Stimulated activated naive CD8-positive, alpha-beta T cell treated with anti-CD3 and anti-CD28 coated beads, Interleukin-15, Interleukin-2, amounts not matched to agents 100 U/mL and 50 U/mL, for 24 hours (primary cell): ENCODE measurements around the gene PSD2.

ENCODE experiments used
- ATAC-seq: fragments of 150-1000 bp; cut with Tn5 transposase; one replicate; pipeline ENCODE4 v1.10.0; 2021
- DNase-seq: peaks from one replicate; pipeline ENCODE4 v3.0.0; 2021

The PSD2 gene

DNA sequence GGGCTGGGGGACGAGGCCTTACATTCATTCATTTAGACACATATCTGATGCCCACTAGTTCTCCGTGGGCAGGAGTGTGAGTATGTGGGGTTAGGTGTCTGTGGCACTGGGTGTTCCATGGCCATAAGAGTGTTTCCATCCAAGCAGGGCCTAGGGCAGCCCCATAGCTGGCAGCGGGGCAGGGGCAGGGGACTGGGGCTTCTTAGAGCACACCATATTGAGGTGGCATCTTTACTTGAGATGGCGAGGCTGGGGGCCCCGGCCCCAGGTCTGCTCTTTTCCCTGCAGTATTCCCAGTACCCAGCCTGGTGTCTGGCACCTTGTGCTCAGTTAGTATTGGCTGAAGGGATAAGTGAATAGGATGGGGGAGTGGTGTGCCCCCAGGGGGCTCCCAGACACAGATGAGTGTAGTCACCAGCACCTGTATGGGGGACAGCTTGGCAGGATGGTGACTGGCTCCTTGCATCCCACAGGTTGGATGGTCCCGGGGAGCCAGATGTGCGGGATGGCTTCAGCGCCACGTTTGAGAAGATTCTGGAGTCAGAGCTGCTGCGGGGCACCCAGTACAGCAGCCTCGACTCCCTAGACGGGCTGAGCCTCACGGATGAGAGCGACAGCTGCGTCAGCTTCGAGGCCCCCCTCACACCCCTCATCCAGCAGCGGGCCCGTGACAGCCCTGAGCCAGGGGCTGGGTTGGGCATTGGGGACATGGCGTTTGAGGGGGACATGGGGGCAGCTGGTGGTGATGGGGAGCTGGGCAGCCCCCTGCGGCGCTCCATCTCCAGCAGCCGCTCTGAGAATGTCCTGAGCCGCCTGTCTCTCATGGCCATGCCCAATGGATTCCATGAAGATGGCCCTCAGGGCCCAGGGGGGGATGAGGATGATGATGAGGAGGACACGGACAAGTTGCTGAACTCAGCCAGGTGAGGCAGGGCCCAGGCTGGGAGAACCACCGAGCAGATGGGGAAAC, 17.5 kb downstream of the PSD2 start:
- ATAC-seq: no peak
- DNase-seq: no peak

DNA sequence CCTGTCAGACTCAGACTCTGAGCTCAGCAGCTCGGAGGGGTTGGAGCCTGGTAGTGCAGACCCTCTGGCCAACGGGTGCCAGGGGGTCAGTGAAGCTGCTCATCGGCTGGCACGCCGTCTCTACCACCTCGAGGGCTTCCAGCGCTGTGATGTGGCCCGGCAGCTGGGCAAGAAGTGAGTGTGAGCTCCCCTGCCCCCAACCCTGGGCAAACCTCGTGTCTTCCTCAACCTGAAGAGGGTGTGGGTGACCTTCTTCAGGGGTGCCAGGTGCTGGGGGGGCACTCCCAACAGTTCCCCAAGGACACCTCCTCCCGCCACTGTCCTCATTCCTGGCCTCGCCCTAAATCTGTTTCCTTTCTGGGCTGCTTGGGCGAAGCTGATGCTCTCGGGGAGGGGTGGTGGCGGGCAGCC, 18.6 kb downstream of the PSD2 start:
- ATAC-seq (no peak), DNase-seq (no peak)

DNA sequence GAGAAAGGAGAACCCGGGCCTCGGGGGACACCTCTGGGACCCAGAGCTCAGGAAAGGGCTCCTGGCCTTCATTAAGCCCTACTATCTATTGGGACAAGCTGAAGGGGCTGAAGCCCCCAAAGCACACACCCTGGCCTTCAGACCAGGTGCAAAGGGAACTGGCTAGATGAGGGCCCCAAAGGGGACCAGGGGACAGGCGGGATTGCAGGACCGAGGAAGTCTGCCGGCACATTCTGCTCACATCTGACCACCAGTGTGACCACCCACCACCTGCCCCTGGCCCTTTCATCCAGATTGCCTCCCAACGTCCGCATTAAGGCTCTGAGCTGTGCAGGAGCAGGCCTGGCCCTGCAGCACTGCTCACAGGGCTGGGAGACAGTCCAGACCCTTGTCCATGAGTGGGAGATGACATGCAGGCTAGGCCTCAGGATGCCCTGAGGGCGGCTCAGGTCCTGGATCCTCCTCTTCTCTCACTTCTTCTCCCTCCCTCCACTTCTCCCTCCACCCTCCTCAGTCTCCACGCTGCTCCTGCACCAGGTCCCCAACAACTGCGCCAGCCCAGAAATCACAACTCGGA, 19.2 kb downstream of the PSD2 start:
- no peak for DNase-seq
- ATAC-seq: no peak

DNA sequence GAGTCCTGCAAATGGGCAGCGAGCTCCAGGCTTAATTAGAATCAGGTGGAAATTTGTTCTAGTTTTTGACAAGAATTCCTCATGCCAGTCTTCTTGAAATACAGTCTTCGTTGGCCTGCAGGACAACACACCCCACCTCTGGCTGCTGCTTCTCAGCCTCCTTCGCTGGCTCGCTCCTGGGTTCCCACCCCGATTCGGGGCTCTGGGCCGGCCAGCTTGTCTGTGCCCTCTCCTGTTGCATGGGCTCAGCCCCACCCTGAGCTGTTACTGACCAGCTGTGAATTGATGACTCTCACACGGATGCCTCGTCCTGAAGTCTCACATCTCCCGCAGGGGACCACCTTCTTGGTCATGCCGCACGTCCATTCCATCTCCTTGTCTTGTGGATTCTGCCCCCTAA, 21.0 kb downstream of the PSD2 start:
- ATAC-seq: no peak
- no peak for DNase-seq

DNA sequence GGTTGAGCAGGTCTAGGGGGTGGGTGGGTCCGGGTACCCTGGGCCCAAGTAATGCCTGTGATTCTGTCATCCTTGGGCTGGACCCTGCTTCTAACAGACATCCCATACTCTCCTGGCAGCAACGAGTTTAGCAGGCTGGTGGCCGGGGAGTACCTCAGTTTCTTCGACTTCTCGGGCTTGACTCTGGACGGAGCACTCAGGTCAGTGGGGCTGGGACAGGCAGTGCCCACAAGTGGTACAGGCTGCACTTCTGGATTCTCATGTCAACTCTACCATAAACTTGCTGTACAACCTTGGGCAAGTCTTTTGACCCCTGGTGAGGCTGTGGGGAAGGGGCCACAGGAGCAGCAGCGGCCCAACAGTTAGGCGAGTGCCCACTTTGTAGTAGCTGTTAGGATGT, 21.8 kb downstream of the PSD2 start:
- ATAC-seq (no peak), DNase-seq (no peak)

DNA sequence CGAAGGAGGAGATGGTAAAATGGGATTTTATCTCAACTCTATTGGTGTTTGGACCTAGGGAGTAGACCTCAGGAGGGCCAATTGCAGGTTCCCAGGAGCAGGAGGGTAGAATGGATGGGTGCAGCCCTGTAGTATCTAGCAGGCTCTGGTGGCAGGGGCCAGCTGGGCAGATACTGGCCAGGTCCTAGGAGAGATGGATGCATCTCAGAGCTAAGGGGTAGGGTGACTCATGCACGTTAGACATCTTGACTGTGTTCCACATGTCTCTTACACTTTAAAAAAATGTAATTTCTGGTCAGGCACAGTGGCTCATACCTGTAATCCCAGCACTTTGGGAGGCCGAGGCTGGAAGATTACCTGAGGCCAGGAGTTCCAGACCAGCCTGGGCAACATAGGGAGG, 22.4 kb downstream of the PSD2 start:
- DNase-seq (no peak), ATAC-seq (no peak)

DNA sequence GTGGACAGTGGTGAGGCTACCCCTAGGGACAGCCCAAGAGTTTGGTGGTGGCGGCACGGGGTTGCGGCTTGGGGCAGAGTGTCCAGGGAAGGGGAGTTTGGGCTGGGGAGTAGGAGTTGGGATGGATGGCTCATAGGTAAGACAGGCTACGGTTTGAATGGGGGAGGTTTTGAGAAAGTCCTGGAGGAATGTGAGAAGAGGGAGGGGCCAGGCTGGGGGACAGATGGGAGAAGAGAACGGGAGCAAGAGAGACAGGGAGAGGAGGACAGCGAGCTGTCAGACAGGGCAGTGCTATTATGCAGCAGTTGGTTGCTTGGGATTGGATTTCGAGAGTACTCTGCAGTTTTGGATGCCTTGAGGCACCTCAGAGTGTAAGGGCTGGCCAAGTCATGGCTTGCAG, 24.5 kb downstream of the PSD2 start:
- no peak for ATAC-seq
- DNase-seq: no peak

DNA sequence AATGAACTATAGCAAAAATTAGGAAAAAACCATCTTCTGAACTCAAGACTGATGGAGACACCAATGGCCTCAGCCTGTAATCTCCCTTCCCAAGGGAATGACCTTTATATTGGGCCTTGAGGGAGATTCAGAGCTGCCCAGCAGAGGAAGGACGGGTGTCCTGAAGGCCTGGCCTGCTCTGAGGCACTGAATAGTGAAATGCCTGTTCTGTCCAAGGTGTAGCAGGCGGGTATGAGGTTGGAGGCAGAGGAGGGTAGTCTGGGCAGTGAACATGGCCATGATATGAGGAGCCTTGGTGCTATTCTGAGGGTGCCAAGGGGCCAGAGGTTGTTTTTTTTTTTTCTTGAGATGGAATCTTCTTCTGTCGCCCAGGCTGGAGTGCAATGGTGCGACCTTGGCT, 25.0 kb downstream of the PSD2 start:
- no peak for DNase-seq
- no peak for ATAC-seq

DNA sequence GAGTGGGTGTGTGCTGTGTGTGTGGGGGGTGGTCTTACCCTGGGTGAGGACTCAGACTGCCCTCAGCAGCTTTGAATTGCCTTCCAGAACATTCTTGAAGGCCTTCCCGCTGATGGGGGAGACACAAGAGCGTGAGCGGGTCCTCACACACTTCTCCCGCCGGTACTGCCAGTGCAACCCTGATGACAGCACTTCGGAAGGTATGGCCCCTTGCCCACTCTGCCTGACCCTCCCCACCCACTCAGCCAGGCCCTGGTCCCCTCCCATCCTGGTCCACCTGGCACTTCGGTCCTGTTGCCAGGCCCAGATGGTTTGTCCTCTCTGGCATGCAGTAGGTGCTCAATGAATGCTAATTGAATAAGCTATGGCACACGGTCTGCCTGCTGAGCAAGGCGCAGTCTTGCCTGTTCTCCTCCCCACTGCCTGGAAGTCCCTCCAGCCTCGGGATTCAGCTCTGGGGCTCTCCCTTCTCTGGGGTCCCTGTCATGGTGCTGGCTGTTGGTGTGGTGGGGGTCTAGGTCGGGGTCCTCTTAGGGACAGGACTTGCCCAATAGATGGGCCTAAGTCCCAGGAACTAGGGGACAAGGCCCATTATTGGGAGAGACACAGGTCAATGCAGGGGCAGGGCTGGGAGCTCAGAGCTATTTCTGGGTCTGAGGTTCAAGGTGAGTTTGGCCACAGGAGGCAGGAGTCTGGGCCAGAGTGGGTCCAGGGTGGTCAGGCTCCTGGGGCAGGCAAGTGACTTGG, 26.4 kb downstream of the PSD2 start:
- DNase-seq (no peak), ATAC-seq (no peak)

DNA sequence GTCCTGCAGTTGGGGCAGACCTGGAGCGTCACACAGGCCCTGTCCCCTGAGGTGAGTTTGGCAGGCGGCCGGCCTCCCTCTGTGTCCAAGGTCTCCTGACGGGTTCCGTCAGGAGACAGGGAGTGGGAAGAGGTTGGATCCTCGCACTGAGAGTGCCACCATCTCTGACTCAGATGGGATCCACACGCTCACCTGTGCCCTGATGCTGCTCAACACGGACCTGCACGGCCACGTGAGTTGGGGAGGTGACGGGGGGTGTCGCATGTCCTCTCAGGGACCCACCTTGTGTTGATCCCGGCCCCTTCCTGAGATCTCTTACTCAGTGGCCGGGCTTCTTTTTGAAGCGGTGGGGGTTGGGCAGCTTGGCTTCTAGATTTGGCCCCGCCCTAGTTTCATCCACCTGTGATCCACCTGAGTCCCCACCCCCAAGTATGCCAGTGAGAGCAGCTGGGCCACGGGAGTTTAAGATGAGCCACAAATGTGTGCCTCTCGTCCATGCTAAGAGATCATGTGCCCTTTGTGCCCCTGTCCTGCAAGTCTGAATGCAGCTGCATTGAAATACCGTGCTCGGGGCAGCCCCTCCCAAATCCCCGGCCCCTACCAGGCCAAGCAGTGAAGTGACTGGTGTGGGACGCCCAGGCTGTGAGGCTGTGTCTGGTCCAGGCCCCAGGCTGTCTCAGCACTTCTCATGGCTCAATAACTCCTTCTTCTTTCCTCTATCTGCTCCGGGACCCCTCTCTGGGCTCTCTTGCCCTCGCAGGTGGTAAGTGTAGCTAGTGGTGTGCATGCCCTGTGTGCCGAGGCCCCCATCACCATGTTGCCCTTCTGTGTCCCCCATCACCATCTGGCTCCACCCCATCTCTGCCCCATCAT, 27.2 kb downstream of the PSD2 start:
- DNase-seq: no peak
- ATAC-seq: no peak

DNA sequence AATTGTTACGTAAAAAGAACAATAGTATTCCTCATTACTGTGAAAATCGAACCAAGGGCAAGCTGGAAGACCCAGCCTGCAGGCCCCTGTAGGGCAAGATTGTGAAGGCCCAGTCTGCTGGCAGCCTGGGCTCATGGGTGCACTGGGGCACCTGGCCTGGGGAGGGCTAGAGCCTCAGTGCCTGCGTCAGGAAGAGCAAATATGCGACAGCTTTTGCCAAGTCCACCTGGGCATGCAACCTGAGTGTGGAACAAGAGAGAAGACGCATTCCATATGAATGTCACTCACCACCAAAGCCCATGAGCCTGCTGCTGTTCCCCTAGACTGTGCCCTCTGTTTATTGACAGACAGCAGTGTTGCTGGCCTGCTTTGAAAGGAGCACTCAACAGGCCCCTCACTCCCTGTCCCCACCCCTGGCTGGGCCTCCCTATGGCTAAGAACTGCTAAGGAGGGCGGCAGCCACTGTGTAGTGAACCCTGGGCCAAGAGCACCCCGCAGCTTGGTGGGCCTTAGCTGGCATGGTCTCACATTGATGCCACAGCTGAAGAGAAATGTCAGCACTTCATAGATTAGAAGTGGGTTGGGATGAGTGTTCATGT, 28.2 kb downstream of the PSD2 start:
- ATAC-seq: no peak
- no peak for DNase-seq

DNA sequence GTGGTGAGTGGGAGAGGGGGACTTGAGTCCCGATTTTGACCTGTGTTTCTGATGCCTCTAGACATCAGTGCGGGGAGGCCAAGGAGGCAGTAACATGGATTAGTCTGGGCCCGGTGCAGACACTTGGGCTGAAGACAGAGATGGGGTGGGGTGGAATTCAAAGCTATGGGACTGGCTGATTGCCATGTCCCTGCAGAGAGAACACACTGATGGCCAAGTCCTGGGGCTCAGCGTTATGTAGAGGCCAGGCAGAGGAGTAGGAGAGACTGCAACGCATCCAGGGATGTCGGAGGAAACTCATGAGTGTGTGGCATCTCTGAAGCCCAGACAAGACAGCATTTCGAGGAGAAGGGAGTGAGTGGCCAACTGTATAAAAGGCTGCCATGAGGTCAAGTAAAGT, 30.1 kb downstream of the PSD2 start:
- DNase-seq: no peak
- ATAC-seq: no peak

DNA sequence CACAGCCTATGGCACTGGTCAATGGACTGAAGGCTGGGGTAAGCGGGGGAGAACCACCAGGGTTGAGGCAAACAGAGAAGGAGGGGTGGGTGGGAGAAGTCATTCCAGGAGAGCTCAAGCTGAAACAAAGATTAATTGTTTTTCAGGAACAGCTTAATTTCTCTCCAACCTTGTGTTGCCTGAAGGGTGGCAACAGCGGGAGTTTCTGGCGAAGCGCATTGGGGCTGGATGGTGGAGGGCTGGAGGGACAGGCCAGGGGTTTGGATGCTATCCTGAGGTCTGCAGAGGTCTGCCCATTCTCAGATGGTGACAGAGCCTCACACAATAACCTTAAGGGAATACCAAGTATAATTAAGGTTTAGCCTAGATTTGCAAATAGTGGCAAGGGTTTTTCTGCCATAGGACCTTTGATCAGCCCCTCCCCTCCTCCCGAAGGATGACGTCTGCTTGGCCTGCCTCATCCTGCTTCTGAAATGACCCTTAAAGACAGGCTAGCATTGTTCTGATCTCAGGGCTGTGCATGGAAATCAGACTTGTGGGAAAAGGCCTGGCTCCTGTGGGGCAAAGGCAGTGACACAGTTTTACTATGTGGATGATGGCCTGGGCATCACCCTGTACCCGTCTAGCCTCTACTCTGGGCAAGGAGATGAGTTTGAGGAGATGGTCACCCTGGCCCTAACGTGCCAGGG, 32.7 kb downstream of the PSD2 start:
- ATAC-seq: no peak

DNA sequence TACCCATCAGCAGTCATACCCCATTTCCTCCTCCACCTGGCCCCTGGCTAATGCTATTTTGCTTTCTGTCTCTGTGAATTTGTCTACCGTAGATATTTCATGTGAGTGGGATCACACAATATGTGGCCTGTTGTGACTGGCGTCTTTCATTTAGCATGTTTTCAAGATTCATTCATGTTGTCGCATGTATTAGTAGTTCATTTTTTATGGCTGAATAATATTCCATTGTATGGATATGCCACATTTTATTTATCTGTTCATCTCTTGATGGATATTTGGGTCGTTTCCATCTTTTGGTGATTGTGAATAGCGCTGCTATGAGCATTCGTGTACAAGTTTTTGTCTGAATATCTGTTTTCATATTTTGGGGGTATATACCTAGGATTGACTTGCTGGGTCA, 33.9 kb downstream of the PSD2 start:
- ATAC-seq (no peak), DNase-seq (no peak)

More for the DNA sequence above, 32.7 kb downstream of the PSD2 start:
- no peak for DNase-seq

DNA sequence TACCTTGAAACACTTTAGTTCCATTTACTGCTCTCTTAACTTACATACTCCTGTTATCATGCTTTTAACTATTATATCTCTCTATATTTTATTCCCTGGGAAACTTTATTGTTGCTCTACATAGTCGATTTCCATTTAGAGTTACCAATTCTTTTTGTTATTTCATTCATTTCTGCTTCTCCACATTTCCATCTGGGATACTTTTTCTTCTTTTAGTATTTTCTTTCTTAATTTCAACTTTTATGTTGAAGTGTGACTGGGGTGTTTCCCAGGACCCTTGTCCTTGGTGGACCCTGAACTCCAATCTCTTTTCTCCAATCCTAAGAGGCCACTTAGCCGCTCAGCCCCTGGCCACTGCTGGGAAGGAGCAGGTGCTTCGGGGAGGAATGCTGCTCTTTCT, 36.0 kb downstream of the PSD2 start:
- ATAC-seq (no peak), DNase-seq (no peak)

DNA sequence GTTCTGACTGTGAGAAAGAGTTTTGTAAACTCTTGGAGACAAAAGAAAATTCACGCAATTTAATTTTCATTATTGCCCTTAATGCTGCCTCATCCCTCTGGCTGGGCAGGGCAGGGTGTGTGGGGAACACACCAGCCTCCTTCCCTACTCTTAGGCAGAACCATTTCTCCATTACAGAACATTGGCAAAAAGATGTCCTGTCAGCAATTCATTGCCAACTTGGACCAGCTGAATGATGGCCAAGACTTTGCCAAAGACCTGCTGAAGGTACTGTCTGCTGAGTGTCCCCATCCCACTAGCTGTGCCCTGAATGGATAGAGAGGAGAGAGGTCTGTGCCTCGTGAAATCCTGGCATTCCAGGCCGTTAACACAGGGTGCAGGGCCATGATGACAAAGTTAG, 37.9 kb downstream of the PSD2 start:
- no peak for DNase-seq
- ATAC-seq: no peak

DNA sequence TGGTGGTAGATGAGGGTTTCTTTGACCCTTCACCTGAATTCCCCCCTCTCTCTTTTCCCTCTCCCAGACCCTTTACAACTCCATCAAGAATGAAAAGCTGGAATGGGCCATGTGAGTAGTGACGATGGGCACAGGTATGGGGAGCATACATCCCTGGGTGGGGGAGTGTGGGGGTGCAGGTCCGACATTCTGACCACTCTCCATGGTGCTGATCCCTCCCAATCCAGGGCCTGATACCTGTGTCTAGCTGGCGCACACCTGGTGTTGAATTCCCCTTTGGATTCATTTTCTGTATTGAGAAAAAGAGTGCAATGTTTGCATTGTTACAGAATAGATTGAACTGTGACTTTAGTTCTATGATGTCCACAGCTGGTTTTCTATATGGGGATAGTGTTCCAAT, 40.0 kb downstream of the PSD2 start:
- no peak for ATAC-seq
- DNase-seq: no peak

DNA sequence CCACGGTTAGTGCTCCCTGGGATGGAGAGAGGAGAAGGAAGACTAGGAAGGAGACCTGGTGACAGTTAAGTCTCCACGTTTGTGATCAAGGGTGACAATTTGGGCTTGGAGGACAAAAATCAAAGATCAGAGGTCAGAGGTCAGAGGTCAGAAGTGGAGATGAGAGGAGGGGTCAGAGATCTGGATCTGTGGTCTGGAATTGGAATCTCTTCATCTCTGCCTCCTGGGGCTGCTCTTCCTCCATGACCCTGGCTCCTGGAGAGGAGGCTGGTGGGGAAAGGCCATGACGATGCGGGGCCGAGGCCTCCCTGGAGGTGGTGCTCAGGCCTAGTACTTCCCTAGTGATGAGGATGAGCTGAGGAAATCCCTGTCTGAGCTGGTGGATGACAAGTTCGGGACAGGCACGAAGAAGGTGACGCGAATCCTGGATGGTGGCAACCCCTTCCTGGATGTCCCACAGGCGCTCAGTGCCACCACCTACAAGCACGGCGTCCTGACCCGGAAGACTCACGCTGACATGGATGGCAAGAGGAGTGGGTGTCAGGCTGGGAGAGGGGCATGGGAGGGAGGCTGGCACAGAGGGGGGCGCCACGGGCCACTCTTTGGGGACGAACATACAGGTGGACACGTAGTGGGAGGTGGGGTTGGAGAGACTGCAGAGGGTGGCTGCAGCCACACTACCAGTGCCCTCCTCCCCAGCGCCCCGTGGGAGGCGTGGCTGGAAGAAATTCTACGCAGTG, 41.0 kb downstream of the PSD2 start:
- ATAC-seq (no peak), DNase-seq (no peak)

DNA sequence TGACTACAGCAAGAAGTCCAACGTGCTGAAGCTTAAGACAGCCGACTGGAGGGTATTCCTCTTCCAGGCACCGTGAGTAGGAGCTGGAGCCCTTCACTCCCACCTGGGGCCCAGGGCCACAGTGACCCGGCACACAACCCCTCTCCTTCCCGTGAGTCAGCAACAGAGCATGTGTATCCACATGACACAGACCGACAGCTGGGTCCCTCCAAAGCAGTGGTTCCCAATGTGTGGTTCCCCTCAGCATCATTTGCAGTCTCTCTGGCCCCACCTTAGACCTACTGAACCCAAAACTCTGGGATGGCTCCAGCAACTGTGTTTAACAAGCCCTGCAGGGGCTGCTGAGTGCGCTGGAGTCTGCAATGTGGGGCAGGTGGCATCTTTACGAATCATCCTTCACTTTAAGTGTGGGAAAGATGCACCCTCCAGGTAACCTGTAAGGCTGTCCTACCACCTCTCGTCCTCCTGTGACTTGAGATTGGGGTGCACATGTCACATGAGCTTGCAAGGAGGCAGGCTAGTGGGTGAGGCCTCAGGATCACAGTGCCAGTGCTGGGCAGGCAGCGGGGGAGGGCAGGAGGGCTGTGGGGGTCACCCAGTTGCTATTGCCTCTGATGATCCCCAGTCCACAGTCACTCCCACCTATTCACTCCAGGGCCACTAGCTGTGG, 42.2 kb downstream of the PSD2 start:
- ATAC-seq (no peak), DNase-seq (no peak)
